H9 (cell line): ENCODE results near the gene HDGFL1. TPM values are rescaled to one million over a fixed set of nuclear protein-coding genes. Genes with fewer than 3 reads are reported as not detected.

Source experiments
- DNase-seq: peaks from one replicate; pipeline ENCODE4 v3.0.0-alpha.2; 2017
- H2AFZ ChIP-seq: one replicate; pipeline ENCODE4 v1.6.1; 2013; ENCODE audit warnings: mild to moderate bottlenecking, low read length, control low read depth, moderate library complexity
- H2AK5ac ChIP-seq: 2 replicates; pipeline ENCODE4 v1.6.1; 2013; ENCODE audit warnings: low read length, control low read depth, mixed read lengths; ENCODE audit not compliant: insufficient read length
- H2BK120ac ChIP-seq: one replicate; pipeline ENCODE4 v1.6.1; 2013; ENCODE audit warnings: low read depth, mild to moderate bottlenecking, low read length, control low read depth, inconsistent platforms; ENCODE audit not compliant: poor library complexity, severe bottlenecking
- H2BK12ac ChIP-seq: 2 replicates; pipeline ENCODE4 v1.6.1; 2013; ENCODE audit warnings: low read length, control low read depth, mixed read lengths, low read depth; ENCODE audit not compliant: insufficient read length
- H2BK15ac ChIP-seq: 2 replicates; pipeline ENCODE4 v1.6.1; 2013; ENCODE audit warnings: low read depth, low read length, control low read depth
- H2BK20ac ChIP-seq: one replicate; pipeline ENCODE4 v1.6.1; 2013; ENCODE audit warnings: low read depth, mild to moderate bottlenecking, low read length, control low read depth, inconsistent platforms; ENCODE audit not compliant: poor library complexity, severe bottlenecking
- H2BK5ac ChIP-seq: 2 replicates; pipeline ENCODE4 v1.6.1; 2013; ENCODE audit warnings: low read length, control low read depth, mixed read lengths; ENCODE audit not compliant: insufficient read length
- H3K14ac ChIP-seq: 2 replicates; pipeline ENCODE4 v1.6.1; 2013; ENCODE audit warnings: low read length, control low read depth; ENCODE audit not compliant: insufficient read depth
- H3K18ac ChIP-seq: 2 replicates; pipeline ENCODE4 v1.6.1; 2013; ENCODE audit warnings: low read depth, mild to moderate bottlenecking, mixed read lengths, low read length, control low read depth; ENCODE audit not compliant: insufficient read length
- H3K23ac ChIP-seq: 2 replicates; pipeline ENCODE4 v1.6.1; 2013; ENCODE audit warnings: low read length, control low read depth, mixed read lengths, low read depth; ENCODE audit not compliant: insufficient read length
- H3K23me2 ChIP-seq: 2 replicates; pipeline ENCODE4 v1.6.1; 2013; ENCODE audit warnings: low read depth, mild to moderate bottlenecking, mixed read lengths, low read length, control low read depth; ENCODE audit not compliant: insufficient read length, poor library complexity, severe bottlenecking
- H3K27ac ChIP-seq: 2 replicates; pipeline ENCODE4 v1.5.1; 2013; ENCODE audit warnings: low read length, control low read depth, mixed read lengths, low read depth; ENCODE audit not compliant: insufficient read length
- H3K27me3 ChIP-seq: 2 replicates; pipeline ENCODE4 v1.6.1; 2013; ENCODE audit warnings: low read length, control low read depth, inconsistent platforms; ENCODE audit not compliant: insufficient read depth
- H3K4ac ChIP-seq: 2 replicates; pipeline ENCODE4 v1.6.1; 2013; ENCODE audit warnings: low read depth, mild to moderate bottlenecking, control low read depth, inconsistent platforms, low read length, moderate library complexity
- H3K4me1 ChIP-seq: 2 replicates; pipeline ENCODE4 v1.6.1; 2013; ENCODE audit warnings: low read length, control low read depth, inconsistent platforms; ENCODE audit not compliant: insufficient read depth
- H3K4me2 ChIP-seq: 2 replicates; pipeline ENCODE4 v1.6.1; 2013; ENCODE audit warnings: low read length, control low read depth, mixed read lengths; ENCODE audit not compliant: insufficient read length, insufficient read depth
- H3K56ac ChIP-seq: 2 replicates; pipeline ENCODE4 v1.6.1; 2013; ENCODE audit warnings: low read depth, mild to moderate bottlenecking, mixed read lengths, low read length, control low read depth; ENCODE audit not compliant: insufficient read length
- H3K79me1 ChIP-seq: 2 replicates; pipeline ENCODE4 v1.6.1; 2013; ENCODE audit warnings: low read depth, mild to moderate bottlenecking, moderate library complexity, low read length, control low read depth, inconsistent platforms; ENCODE audit not compliant: insufficient read depth, poor library complexity, severe bottlenecking
- H3K79me2 ChIP-seq: 2 replicates; pipeline ENCODE4 v1.6.1; 2013; ENCODE audit warnings: low read length, control low read depth, inconsistent platforms; ENCODE audit not compliant: insufficient read depth
- H3K9ac ChIP-seq: 2 replicates; pipeline ENCODE4 v1.6.1; 2013; ENCODE audit warnings: low read length, control low read depth, mixed read lengths; ENCODE audit not compliant: insufficient read length; ENCODE audit errors: extremely low read depth
- H3K9me3 ChIP-seq: one replicate; pipeline ENCODE4 v1.6.1; 2013; ENCODE audit warnings: low read depth, low read length, inconsistent platforms; ENCODE audit not compliant: control insufficient read depth
- H3T11ph ChIP-seq: one replicate; pipeline ENCODE4 v1.6.1; 2013; ENCODE audit warnings: mild to moderate bottlenecking, low read length, control low read depth, inconsistent platforms
- H4K20me1 ChIP-seq: one replicate; pipeline ENCODE4 v1.6.1; 2013; ENCODE audit not compliant: control insufficient read depth, insufficient read length, insufficient read depth
- H4K5ac ChIP-seq: 2 replicates; pipeline ENCODE4 v1.6.1; 2013; ENCODE audit warnings: low read depth, mild to moderate bottlenecking, mixed read lengths, low read length, control low read depth; ENCODE audit not compliant: insufficient read length
- H4K8ac ChIP-seq: replicated peaks from 2 replicates; pipeline ENCODE4 v1.6.1; 2013; ENCODE audit warnings: low read length, control low read depth, mixed read lengths, low read depth; ENCODE audit not compliant: insufficient read length
- H4K91ac ChIP-seq: 2 replicates; pipeline ENCODE4 v1.6.1; 2013; ENCODE audit warnings: low read depth, mild to moderate bottlenecking, moderate library complexity, mixed read lengths, low read length, control low read depth; ENCODE audit not compliant: insufficient read length
- H3K27ac Mint-ChIP-seq, 3 experiments: 2 replicates in 2 of 3; 3 replicates in 1 of 3; pipeline ENCODE4 v1.8.0; 2020 to 2021; ENCODE audit warnings: mixed read lengths in 3 of 3, mild to moderate bottlenecking in 1 of 3, moderate library complexity in 1 of 3
- H3K27me3 Mint-ChIP-seq: 2 replicates; pipeline ENCODE4 v1.8.0; 2021; ENCODE audit warnings: low read depth, mild to moderate bottlenecking, moderate library complexity, mixed read lengths
- H3K36me3 Mint-ChIP-seq, 3 experiments: 2 replicates in 2 of 3; 3 replicates in 1 of 3; pipeline ENCODE4 v1.8.0; 2020 to 2021; ENCODE audit warnings: low read depth in 3 of 3, mixed read lengths in 3 of 3; ENCODE audit not compliant: insufficient read depth in 1 of 3
- H3K4me1 Mint-ChIP-seq, 2 experiments: 2 replicates each; pipeline ENCODE4 v1.8.0; 2020; ENCODE audit warnings: mixed read lengths in 2 of 2
- H3K4me3 Mint-ChIP-seq, 2 experiments: 2 replicates in 1 of 2; 3 replicates in 1 of 2; pipeline ENCODE4 v1.8.0; 2020 to 2021; ENCODE audit warnings: mild to moderate bottlenecking in 2 of 2, mixed read lengths in 2 of 2, moderate library complexity in 1 of 2
- H3K9me3 Mint-ChIP-seq, 2 experiments: 2 replicates in 1 of 2; 3 replicates in 1 of 2; pipeline ENCODE4 v1.8.0; 2020; ENCODE audit warnings: mild to moderate bottlenecking in 2 of 2, mixed read lengths in 2 of 2, moderate library complexity in 1 of 2
- WGBS: extraction: QIAGEN DNeasy Blood & Tissue Kit; methylation state at CpG from one replicate; pipeline ENCODE4 v1.1.7; 2013; ENCODE audit warnings: missing lambda C conversion rate, low lambda C conversion rate, mixed read lengths; ENCODE audit not compliant: insufficient read length; ENCODE audit errors: extremely low coverage; 5-methylcytosine and 5-hydroxymethylcytosine counted together
- total RNA-seq: library from RNA; stranded (reverse); gene quantifications from 2 replicates; pipeline ENCODE4 v1.2.1, GENCODE V29; 2021
- TF ChIP-seq, protein P1 (sequence below): fragments of 200-600 bp; sonication (generic); conservative IDR thresholded peaks from 3 replicates; pipeline ENCODE4 v1.8.0; 2021; ENCODE audit warnings: antibody characterized with exemption, mild to moderate bottlenecking

The HDGFL1 gene
- total RNA-seq, 1 experiment from 2014 or later = not detected

DNA sequence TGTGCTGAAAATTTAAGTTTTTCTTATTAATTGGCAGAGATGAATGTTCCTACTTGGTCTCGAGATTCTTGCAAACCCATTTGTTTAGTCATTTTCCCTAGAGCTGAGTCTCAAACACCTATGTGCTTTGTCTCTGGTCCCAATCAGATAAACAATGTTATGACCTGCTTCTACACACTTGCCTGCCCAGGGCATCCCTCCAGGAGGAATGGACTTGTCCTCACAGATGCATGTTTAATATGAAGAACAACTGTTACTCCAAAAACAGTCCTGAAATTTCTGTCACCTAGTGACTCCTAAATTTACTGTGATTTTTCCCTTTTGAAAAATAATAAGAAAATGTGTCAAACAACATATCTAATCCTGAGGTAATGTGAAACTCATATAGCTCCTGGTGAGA lies 43.7 kb downstream of the HDGFL1 start:
- no peak overlapping the region for H3K4me3 Mint-ChIP-seq
- no peaks in the 10 kb centered on the region for H3K9me3 ChIP-seq
- H3K4me2 ChIP-seq = no peak overlapping the region
- H3K4ac ChIP-seq = no peak overlapping the region
- no peak overlapping the region for H2BK12ac ChIP-seq
- H4K5ac ChIP-seq = no peak overlapping the region
- TF ChIP-seq, protein P1, sequence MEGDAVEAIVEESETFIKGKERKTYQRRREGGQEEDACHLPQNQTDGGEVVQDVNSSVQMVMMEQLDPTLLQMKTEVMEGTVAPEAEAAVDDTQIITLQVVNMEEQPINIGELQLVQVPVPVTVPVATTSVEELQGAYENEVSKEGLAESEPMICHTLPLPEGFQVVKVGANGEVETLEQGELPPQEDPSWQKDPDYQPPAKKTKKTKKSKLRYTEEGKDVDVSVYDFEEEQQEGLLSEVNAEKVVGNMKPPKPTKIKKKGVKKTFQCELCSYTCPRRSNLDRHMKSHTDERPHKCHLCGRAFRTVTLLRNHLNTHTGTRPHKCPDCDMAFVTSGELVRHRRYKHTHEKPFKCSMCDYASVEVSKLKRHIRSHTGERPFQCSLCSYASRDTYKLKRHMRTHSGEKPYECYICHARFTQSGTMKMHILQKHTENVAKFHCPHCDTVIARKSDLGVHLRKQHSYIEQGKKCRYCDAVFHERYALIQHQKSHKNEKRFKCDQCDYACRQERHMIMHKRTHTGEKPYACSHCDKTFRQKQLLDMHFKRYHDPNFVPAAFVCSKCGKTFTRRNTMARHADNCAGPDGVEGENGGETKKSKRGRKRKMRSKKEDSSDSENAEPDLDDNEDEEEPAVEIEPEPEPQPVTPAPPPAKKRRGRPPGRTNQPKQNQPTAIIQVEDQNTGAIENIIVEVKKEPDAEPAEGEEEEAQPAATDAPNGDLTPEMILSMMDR = no peak
- H2BK5ac ChIP-seq = no peak overlapping the region
- no peak overlapping the region for H3T11ph ChIP-seq
- H3K4me1 Mint-ChIP-seq = peaks cover 7 to 10% of the 10 kb centered on the region in 2 experiments
- no peaks in the 10 kb centered on the region for H3K4me1 ChIP-seq
- no peak overlapping the region; a peak in 1 of 7 replicates for H3K27ac Mint-ChIP-seq
- H3K18ac ChIP-seq = no peak overlapping the region
- H3K27ac ChIP-seq = no peak overlapping the region
- H3K9me3 Mint-ChIP-seq = no peaks in the 10 kb centered on the region; a peak in 3 of 5 replicates
- H3K27me3 ChIP-seq = no peaks in the 10 kb centered on the region
- H3K9ac ChIP-seq = no peak overlapping the region
- H3K27me3 Mint-ChIP-seq = no peaks in the 10 kb centered on the region
- H3K79me1 ChIP-seq = no peaks in the 10 kb centered on the region
- no peak overlapping the region for H2BK15ac ChIP-seq
- H3K23ac ChIP-seq = no peak overlapping the region
- H3K56ac ChIP-seq = no peak overlapping the region
- no peak for DNase-seq
- no peaks in the 10 kb centered on the region for H4K20me1 ChIP-seq
- no peak overlapping the region for H4K8ac ChIP-seq
- no peak overlapping the region for H2BK20ac ChIP-seq
- H2AFZ ChIP-seq = no peak overlapping the region
- no CpG with 5 or more reads among the region's 1 CpG for WGBS
- no peak overlapping the region for H3K14ac ChIP-seq
- H3K23me2 ChIP-seq = no peaks in the 10 kb centered on the region
- H4K91ac ChIP-seq = no peak overlapping the region
- no peak overlapping the region for H2AK5ac ChIP-seq
- H3K79me2 ChIP-seq = no peaks in the 10 kb centered on the region
- H2BK120ac ChIP-seq = no peak overlapping the region
- H3K36me3 Mint-ChIP-seq = no peaks in the 10 kb centered on the region; a peak in 3 of 7 replicates
